Nephron (organoid): ENCODE measurements around the gene TMEFF1.

Experiments
- H3K27ac Mint-ChIP-seq, 3 experiments: 2 replicates each; pipeline ENCODE4 v1.8.0; 2020; ENCODE audit warnings: mixed read lengths in 3 of 3, mild to moderate bottlenecking in 2 of 3, moderate library complexity in 1 of 3
- H3K27me3 Mint-ChIP-seq: 2 replicates; pipeline ENCODE4 v1.8.0; 2021; ENCODE audit warnings: low read depth, mild to moderate bottlenecking, moderate library complexity, mixed read lengths
- H3K36me3 Mint-ChIP-seq: 2 replicates; pipeline ENCODE4 v1.8.0; 2020; ENCODE audit warnings: low read depth, mixed read lengths
- H3K4me1 Mint-ChIP-seq: 2 replicates; pipeline ENCODE4 v1.8.0; 2020; ENCODE audit warnings: mixed read lengths
- H3K4me3 Mint-ChIP-seq, 3 experiments: 2 replicates each; pipeline ENCODE4 v1.8.0; 2020; ENCODE audit warnings: mild to moderate bottlenecking in 3 of 3, mixed read lengths in 3 of 3, moderate library complexity in 2 of 3
- H3K9me3 Mint-ChIP-seq: 2 replicates; pipeline ENCODE4 v1.8.0; 2020; ENCODE audit warnings: mixed read lengths
- TF ChIP-seq, protein P1 (sequence below), 3 experiments: fragments of 200-600 bp; sonication (generic); IDR thresholded peaks; one replicate each; pipeline ENCODE4 v1.5.0; 2021; ENCODE audit warnings: antibody characterized with exemption in 3 of 3; ENCODE audit not compliant: unreplicated experiment in 3 of 3

Gene TMEFF1

DNA sequence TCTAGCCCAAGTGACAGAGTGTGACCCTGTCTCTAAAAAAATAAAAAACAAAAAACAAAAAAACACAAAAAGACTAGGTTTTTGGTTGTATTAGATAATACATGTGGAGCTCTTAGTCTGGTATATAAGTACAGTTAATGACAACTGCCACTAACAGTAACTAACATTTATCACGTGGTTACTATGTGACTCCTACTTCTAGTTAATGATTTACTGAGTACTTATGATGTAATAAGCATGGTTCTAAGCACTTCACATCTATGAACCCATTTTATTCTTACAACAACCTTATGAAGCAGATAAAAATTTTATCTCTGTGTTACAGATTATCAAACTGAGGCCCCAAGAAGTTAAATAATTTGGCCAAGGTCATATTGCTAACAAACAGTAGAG lies 6.1 kb upstream of the TMEFF1 start:
- H3K27ac Mint-ChIP-seq = no peak overlapping the region
- TF ChIP-seq, protein P1, sequence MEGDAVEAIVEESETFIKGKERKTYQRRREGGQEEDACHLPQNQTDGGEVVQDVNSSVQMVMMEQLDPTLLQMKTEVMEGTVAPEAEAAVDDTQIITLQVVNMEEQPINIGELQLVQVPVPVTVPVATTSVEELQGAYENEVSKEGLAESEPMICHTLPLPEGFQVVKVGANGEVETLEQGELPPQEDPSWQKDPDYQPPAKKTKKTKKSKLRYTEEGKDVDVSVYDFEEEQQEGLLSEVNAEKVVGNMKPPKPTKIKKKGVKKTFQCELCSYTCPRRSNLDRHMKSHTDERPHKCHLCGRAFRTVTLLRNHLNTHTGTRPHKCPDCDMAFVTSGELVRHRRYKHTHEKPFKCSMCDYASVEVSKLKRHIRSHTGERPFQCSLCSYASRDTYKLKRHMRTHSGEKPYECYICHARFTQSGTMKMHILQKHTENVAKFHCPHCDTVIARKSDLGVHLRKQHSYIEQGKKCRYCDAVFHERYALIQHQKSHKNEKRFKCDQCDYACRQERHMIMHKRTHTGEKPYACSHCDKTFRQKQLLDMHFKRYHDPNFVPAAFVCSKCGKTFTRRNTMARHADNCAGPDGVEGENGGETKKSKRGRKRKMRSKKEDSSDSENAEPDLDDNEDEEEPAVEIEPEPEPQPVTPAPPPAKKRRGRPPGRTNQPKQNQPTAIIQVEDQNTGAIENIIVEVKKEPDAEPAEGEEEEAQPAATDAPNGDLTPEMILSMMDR (IDR thresholded peaks at IDR 0.05; ENCODE audit: unreplicated experiment in 3 of 3) = no peak
- no peaks in the 10 kb centered on the region for H3K4me1 Mint-ChIP-seq
- H3K27me3 Mint-ChIP-seq = no peaks in the 10 kb centered on the region
- no peaks in the 10 kb centered on the region for H3K36me3 Mint-ChIP-seq
- no peaks in the 10 kb centered on the region for H3K9me3 Mint-ChIP-seq
- no peak overlapping the region for H3K4me3 Mint-ChIP-seq

DNA sequence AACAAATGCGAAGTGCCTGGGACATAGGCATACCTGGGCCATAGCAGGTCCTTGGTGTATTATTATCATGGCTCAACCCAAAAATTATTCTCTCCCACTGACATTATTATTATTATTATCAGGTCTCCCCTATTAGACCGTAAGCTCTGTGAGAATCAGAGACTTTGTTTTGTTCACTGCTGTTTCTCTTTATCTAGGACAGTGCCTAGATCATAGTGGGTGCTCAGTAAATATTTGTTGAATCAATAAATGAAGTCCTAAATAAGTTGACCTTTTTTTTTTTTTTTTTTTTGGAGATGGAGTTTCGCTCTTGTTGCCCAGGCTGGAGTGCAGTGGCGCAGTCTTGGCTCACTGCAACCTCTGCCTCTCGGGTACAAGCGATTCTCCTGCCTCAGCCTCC lies 4.9 kb upstream of the TMEFF1 start:
- H3K36me3 Mint-ChIP-seq = no peaks in the 10 kb centered on the region
- no peaks in the 10 kb centered on the region for H3K9me3 Mint-ChIP-seq
- H3K4me1 Mint-ChIP-seq = no peaks in the 10 kb centered on the region
- H3K4me3 Mint-ChIP-seq = no peak overlapping the region
- TF ChIP-seq, protein P1 (IDR thresholded peaks at IDR 0.05; ENCODE audit: unreplicated experiment in 3 of 3) = no peak
- H3K27ac Mint-ChIP-seq = no peak overlapping the region
- no peaks in the 10 kb centered on the region for H3K27me3 Mint-ChIP-seq

DNA sequence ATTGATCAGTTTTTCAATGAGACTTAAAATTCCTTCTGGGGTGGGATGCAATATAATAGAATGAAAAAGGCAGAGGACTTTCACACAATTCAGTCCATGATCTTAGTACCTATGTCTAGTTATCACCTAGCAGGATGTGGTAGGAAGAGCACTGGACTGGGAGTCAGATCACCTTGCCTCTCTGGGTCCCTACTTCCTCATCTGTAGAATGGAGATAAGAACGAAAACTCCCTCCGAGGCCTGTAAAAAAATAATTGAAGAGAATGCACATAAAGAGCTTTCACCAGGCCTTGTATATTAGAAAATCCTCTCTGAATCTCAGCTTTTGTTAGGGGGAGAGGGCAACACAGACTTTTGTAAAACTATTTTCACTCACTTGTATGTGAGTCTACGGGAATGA lies 681 bp upstream of the TMEFF1 start:
- Mint-ChIP-seq H3K27me3 (no peaks in the 10 kb centered on the region), H3K36me3 (no peaks in the 10 kb centered on the region), H3K4me1 (peaks cover 25% of the 10 kb centered on the region), H3K4me3 (peak overlapping the region; percentile 79 to 82 (median 80)), H3K27ac (peak overlapping the region; percentile 35 to 75 (median 40)), H3K9me3 (no peaks in the 10 kb centered on the region)
- TF ChIP-seq, protein P1 (IDR thresholded peaks at IDR 0.05; ENCODE audit: unreplicated experiment in 3 of 3) = no peak

DNA sequence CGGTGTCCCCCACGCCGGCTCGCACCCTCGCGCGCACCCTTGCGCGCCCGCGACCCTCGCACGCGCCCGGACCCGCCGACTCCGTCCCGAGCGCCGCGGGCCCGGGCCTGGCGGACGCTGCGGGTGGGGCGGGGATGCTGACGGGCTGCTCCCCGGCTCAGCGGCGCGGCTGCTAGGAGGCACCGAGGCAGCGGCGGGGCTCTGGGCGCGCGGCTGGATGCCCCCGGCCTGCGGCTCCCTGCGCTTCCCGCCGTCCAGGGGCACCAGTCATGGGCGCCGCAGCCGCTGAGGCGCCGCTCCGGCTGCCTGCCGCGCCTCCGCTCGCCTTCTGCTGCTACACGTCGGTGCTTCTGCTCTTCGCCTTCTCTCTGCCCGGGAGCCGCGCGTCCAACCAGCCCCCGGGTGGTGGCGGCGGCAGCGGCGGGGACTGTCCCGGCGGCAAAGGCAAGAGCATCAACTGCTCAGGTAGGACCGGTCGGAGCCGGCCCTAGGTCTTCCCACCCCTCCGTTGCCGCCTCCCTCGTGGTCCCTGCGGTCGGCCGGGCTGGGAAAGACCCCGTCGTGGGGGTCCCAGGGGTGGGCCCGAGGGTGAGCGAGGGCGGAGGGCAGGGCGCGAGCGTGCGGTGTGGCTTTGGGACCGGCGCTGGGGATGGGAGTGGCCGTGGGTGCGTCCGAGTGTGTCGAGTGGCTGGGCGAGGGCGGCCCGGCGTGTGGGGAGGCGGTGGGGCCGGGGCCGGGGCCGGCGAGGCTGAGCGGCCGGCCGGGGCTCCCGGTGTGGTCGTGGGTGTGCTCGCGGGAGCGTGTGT lies 530 bp downstream of the TMEFF1 start:
- Mint-ChIP-seq H3K4me3 (peak overlapping the region; percentile 90 to 92 (median 91)), H3K9me3 (no peaks in the 10 kb centered on the region), H3K27ac (peak overlapping the region in 1 of 3 experiments; percentile 39), H3K36me3 (peaks cover 7% of the 10 kb centered on the region), H3K4me1 (peaks cover 26% of the 10 kb centered on the region), H3K27me3 (no peaks in the 10 kb centered on the region)
- TF ChIP-seq, protein P1 (IDR thresholded peaks at IDR 0.05; ENCODE audit: unreplicated experiment in 3 of 3) = no peak

DNA sequence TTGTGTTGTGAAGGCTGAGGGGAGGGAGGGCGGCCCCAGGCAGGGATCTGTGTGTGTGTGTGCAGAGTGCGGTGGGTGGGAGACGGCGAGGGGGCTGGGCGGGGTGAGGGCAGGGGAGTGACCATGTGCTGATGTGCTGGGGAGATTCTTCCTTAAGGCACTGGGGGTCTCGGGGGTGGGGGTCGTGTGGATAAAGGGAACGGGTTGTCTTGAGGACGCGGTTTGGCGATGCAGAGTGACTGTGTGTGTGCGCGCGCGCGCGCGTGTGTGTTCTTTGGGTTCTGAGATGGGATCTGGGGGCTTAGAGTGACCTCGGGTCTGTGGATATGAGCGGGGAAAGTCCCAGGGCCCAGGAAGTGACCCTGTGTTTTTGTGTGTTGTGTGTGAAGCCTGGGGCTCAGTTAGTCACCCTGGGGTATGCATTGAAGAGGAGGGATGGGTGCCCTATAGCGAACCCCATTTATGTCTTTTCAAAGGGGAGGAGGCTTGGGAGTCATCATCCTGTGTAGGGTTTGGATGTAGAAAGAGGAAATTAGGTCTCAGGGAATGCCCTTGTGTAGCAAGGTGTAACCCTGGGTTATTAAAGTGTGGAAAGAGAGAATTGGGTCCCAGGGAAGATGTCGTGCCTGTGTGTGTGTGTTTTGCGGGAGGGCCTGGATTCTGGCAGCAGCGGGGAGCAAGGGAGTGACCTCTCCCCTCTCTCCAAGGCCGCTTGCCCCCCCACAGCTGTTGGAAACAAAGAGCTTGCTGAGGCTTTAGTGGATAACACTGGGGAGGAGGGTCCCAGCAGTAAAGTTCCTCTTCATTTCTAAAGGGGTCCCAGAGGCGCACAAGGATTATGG lies 1.4 kb downstream of the TMEFF1 start:
- Mint-ChIP-seq H3K4me3 (peak overlapping the region; percentile 90 to 92 (median 91)), H3K27ac (peak overlapping the region; percentile 31 to 85 (median 39)), H3K36me3 (peaks cover 15% of the 10 kb centered on the region), H3K27me3 (no peaks in the 10 kb centered on the region), H3K4me1 (peaks cover 26% of the 10 kb centered on the region), H3K9me3 (no peaks in the 10 kb centered on the region)
- TF ChIP-seq, protein P1 (IDR thresholded peaks at IDR 0.05; ENCODE audit: unreplicated experiment in 3 of 3) = no peak
